ENCODE results near the gene SRMS.

DNA sequence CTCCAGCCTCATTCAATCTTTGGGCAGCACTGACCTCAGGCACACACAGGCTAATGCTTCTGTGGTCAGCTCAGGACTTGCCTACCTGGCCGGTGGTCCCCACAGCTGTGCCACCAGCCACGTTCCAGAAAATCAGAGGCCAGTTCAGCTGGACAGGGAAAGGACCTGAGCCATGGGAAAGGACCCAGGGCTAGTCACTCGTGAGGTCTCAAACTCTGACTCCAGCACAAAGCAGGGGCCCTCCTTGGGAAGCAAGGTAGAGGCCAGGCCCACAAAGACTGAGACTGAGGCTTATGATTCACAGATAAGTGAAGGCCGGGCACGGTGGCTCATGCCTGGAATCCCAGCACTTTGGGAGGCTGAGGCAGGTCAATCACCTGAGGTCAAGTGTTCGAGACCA is 48.9 kb upstream of the SRMS start:
- TF ChIP-seq EP300 (IDR thresholded peaks at IDR 0.05) (no peak), CTCF (IDR thresholded peaks at IDR 0.05) (no peak), POLR2A (IDR thresholded peaks at IDR 0.05) (no peak)
